Measurements from ENCODE around the gene ALDH16A1.

ALDH16A1 gene

GRCh38 chr19:49423985-49424303, 29.1 kb upstream of the ALDH16A1 start:
- DNase-seq (ENCODE audit: low read depth in 3 of 3) = no peak

GRCh38 chr19:49425178-49425577, 27.8 kb upstream of the ALDH16A1 start, which contains the start of gene GFY:
Gene GFY, plus strand, starts transcription at chr19:49425388. Its CDS starts 1,043 bp downstream, at chr19:49426431.
- DNase-seq (ENCODE audit: low read depth in 3 of 3) = no peak

GRCh38 chr19:49425922-49426592, 27.0 kb upstream of the ALDH16A1 start:
- no peak for DNase-seq (ENCODE audit: low read depth in 3 of 3)

GRCh38 chr19:49427339-49427738, 25.7 kb upstream of the ALDH16A1 start:
- no peak for DNase-seq (ENCODE audit: low read depth in 3 of 3)

- no peak for DNase-seq (ENCODE audit: low read depth in 3 of 3)
These were observed 25.0 kb upstream of the ALDH16A1 start for GRCh38 chr19:49427855-49428546.

- no peak for DNase-seq (ENCODE audit: low read depth in 3 of 3)
These were observed 24.2 kb upstream of the ALDH16A1 start for GRCh38 chr19:49428547-49429451.

GRCh38 chr19:49430172-49430677, 22.8 kb upstream of the ALDH16A1 start:
- no peak for DNase-seq (ENCODE audit: low read depth in 3 of 3)

- DNase-seq (ENCODE audit: low read depth in 3 of 3) = no peak
These were observed 22.2 kb upstream of the ALDH16A1 start for GRCh38 chr19:49430678-49431329.

GRCh38 chr19:49431330-49431749, 21.7 kb upstream of the ALDH16A1 start:
- DNase-seq (ENCODE audit: low read depth in 3 of 3) = no peak

- no peak for DNase-seq (ENCODE audit: low read depth in 3 of 3)
These were observed 20.6 kb upstream of the ALDH16A1 start for GRCh38 chr19:49432141-49433073.

GRCh38 chr19:49433240-49433901, 19.7 kb upstream of the ALDH16A1 start:
- no peak for DNase-seq (ENCODE audit: low read depth in 3 of 3)

GRCh38 chr19:49434907-49435583, 18.0 kb upstream of the ALDH16A1 start:
- no peak for DNase-seq (ENCODE audit: low read depth in 3 of 3)

- DNase-seq (ENCODE audit: low read depth in 3 of 3) = no peak
These were observed 17.4 kb upstream of the ALDH16A1 start for GRCh38 chr19:49435670-49436069.

- no peak for DNase-seq (ENCODE audit: low read depth in 3 of 3)
These were observed 16.5 kb upstream of the ALDH16A1 start for GRCh38 chr19:49436381-49437017.

GRCh38 chr19:49437231-49437630, 15.8 kb upstream of the ALDH16A1 start:
- no peak for DNase-seq (ENCODE audit: low read depth in 3 of 3)

GRCh38 chr19:49438261-49438660, 14.8 kb upstream of the ALDH16A1 start:
- no peak for DNase-seq (ENCODE audit: low read depth in 3 of 3)

GRCh38 chr19:49439836-49440235, 13.2 kb upstream of the ALDH16A1 start:
- no peak for DNase-seq (ENCODE audit: low read depth in 3 of 3)

GRCh38 chr19:49440439-49441209, 12.4 kb upstream of the ALDH16A1 start:
- no peak for DNase-seq (ENCODE audit: low read depth in 3 of 3)
